SW480 (cell line): ENCODE measurements around the gene STOM.

Source experiments
- DNase-seq: peaks from one replicate; pipeline ENCODE4 v3.0.0-alpha.2; 2016; ENCODE audit warnings: low spot score

Gene STOM

DNA sequence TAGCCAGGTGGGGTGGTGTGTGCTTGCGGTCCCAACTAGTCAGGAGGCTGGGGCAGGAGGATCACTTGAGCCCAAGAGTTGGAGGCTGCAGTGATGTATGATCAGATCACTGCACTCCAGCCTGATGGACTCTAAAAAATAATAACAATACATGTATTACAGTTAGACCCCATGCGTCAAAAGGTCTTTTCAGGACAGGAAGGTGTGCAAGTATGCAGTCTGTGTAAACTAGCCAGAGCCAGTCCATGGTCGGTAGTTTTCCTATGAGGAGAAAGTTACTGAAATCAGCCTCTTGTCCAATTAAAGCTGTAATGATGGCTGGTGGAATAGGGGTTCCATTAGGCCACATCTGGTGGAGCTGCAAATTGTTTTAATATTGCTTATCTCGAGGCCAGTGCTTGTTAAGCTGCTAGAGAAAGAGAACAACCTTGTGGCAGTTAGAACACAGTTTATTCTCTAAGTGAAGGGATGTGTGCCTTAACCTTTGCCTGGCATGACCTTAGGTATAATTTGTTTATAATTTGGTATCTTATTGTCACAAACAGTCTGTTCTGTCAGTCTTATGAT lies 1.5 kb upstream of the STOM start:
- DNase-seq, result no peak

DNA sequence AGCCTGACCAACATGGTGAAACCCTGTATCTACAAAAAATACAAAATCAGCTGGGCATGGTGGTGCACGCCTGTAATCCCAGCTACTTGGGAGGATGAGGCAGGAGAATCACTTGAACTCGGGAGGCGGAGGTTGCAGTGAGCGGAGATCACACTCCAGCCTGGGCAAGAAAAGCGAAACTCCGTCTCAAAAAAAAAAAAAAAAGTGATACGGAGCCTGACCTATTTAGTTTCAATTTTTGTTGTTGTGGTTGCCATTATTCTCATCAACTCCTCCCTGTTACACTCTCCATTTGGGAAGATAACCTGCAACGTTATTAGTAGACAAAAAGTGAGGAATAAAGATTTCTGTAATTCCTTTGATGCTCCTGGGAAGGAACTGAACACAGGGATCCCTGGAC lies 1.3 kb downstream of the STOM start:
- DNase-seq, result no peak

DNA sequence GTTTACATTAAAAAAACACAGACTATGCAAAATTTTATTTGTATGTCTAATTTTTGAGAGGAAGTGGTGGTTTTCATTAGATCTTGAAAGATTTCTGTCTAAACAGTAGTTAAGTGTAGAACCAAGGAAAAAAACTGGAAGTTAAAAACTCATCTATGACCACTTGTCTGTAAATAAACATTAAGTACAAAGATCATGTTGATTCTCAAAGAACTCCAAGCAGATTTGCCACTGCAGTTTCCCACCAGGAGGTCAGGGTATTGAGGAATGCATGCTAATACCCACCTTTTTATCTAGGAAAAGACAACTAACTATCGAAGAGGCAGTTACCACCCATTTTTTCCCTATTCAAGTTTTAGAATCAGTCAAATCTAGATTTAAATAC lies 1.9 kb downstream of the STOM start:
- DNase-seq, result no peak

DNA sequence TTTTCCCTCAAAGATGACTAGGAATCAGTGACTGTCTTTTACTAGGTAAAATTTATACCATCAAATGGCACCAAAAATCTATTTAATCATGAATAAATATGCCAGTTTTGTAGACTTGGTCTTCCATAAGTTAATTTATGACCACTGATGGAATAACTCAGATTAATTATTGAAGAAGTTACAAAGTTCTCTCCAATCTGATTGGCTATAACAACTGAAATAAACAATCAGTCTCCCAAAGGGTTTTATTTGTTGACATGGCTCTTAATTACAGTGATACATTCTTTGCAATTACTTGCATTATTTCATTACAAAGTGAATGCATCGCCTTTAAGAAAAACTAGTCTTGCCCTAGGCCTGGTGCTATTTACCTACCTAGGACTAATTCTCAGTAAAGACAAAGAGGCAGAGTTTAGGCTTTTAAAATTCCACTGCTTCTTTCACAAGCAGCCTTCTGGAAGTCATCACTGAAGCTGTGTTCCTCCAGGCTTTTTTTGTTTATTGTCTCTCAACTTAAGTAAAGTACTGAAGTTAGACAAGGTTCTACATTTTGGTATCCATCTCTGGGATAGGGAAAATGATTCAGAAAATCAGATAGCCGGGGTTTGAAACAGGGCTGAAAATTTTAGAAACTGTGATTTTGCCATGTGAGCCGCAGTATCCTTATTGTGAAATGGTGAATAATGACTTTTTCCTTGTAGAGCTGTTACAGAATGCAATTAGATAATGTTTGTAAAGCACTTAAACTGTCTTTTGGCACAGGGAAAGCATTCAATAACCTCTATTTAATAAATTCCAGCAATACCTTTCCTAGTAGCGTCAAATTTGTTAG lies 2.5 kb downstream of the STOM start:
- no peak for DNase-seq

DNA sequence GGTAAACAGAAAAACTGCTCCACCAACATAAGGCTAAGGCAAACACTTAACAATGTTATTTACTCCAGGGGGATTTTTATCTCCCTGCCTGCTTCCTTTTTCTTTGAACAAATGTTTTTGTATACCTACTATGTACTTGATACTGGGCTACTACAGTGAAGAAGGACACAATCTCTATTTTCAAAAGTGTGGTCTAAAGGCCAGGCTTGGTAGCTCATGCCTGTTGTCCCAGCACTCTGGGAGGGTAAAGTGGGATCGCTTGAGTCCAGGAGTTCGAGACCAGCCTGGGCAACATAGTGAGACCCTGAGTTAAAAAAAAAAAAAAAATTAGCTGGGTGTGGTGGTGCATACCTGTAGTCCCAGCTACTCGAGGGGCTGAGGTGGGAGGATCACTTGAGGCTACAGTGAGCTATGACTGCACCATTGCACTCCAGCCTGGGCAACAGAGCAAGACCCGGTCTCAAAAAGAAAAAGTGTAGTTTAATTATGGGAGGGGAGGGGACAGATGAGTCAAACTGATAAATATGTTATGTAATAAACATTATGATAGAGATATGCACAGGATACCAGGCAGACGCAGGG lies 3.3 kb downstream of the STOM start:
- no peak for DNase-seq

DNA sequence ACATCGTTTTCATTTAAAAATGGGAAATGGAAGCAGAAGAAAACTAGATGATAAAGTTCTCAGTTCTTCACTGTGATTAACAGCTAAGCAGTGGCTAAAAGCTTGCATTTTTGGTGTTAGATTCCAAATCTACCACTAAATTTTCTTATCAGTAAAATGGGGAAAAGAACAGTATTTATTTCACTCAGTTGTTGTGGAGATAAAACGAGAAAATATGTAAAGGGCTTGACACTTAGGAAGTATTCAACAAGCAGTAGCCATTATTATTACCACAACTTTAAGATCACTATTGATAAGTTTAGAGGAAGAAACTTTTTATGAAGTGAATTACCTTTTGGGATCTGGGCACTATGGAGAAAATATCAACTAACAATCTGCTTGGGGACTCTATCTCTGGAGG lies 4.5 kb downstream of the STOM start:
- DNase-seq, result no peak

DNA sequence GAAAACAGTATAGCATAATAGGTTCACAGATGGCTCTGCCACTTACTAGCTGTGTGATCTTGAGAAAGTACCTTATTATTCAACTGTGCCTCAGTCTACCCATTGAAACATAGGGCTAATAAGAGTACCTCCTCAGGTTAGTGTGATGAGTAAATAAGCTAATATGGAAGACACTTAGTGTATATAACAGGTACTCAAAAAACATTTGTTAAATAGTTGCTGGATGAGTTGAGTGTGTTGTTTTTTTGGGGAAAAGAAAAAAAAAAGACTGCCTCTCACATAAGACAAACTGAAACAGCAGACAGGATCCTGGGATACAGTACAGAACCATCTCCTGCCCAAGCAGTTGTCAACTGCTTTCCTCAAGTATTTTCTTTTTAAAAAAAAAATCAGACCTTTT lies 5.2 kb downstream of the STOM start:
- no peak for DNase-seq

DNA sequence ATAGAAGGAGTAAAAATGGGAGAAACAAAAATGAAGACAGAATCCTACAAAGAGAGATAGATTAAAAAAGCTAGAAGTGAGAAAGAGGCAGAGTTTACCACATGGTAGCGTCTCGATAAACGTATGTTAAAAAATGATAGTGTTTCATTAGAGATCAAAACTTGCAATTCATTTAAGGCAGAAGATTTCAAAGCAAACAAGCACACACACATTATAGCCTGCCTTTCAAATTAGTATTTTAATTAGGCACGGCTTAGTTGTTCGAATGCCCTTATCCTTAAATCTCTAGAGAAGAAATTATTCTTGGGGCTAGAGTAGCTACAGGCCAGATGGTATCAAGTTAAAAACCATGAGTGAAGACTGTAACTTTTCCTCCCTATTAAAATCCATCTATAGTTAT lies 6.0 kb downstream of the STOM start:
- DNase-seq, result no peak

DNA sequence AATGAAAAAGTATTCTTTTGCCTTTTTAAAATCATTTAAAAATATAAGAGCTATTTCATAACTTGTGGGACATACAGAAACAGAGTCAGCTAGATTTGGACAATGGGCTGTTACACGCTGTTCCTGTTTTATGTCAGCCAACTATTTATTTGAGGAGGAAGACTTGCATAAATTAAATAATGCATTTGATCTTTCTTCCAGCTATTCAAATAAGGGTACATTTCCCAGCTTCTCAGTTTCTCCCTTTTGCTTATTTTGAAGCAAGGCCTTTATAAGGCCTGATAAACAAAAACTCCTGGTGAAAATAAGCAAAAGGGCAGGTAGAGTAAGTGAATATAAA lies 6.5 kb downstream of the STOM start:
- no peak for DNase-seq

DNA sequence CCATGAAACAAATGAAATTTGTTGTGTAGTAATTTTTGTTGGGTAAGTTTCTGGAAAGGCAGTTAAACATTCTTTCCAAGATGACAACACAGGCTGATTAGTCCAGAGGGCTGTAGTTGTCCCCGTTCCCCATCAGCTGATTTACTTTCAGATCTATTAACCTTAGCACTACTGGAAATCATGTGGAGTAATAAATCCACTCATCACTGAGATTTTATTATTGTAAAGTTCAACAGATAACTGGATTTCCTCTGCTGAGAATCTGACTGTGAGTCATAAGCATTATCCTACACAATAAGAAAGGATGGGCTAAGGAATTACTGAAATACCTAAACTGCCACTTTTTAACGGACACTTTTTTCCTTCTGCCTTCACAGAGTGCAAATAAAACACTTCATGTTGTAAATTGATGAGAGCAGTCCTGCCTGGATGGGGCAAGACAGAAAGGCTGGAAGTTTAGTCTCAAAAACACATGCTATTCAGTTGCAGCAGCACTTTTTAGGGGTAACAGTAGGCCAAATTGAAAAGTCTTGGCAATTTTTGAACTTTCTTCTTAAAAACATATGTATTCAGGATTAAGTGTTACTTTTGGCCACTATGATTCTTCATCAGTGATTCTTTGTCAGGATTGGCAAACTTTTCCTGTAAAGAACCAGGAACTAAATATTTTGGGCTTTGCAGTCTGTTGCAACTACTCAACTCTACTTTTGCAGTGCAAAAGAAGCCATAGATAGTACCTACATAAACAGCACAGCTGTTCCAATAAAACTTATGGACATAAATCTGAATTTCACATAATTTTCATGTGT lies 7.0 kb downstream of the STOM start:
- no peak for DNase-seq

DNA sequence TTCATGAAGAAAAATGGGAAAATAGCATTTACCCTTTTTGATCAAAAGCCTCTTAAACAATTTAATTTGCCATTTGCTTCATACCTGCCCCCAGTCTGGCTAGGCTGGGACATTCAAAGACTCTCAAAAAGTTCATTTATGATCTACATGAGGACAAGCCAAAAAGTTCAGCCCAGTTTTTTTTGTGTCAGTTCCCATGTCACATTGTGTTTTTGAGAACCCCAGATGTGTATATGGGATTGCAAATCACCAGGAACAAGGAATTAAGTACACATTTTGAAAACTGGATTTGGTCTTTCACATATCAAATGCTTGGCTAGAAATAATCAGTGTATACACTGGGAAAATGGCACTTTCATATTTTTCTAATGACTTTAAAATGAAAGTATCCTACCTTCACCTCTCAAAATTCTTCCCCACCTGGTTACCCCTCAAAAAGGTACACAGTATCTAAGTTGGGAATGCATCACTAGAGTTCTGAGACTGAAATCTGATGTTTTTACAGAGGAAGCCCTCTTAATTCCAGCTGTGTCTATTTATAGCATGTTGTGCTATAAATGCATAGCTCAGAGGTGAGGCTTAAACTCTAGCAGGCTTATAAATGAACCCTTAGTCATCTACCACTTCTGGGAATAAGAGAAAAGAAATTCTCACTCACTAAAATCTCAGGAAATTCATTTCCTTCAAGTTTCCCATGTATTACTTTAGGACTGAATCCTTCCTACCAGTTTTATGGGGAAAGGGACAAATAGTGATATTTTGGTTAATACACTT lies 9.3 kb downstream of the STOM start:
- DNase-seq, result no peak

DNA sequence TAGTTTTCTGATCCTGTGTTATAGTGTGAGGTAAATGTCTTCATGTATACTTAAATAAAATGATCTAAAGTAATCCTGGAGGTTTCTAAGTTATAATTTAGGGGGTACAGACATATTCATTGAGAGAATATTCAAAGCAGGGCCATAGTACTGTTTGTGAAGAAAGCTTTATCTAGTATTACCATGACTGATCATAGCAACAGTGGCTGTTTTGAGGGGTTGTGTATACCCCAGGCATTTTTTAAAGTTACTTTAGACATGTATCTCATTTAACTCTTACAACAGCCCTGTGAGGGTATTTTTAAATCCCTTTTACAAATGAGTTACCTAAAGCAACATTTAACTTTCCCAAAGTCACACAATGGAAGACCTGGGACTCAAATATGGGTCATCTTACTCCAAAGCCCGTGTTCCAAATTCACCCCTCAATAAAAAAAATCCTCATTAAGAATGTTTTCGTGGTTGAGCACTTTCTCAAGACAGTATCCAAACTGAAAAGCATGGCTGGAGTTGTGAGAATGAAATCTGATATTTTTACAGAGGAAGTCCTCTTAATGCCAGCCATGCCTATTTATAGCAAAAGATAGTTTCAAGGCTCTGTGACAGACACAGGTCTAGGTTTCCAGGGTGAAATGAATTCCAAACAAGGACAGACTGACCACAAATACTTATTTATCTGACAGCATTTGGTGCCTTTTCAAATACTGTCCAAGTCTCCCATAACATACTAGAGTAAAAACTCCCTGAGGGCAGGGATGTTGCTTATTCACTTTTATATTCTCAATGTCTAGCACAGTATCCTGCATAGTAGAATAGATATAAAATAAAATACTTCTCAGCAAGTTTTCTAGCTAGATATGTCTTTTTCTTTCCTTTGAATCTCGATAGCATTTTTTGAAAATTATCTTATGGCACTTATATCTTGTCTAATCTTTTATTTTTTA lies 10.4 kb downstream of the STOM start:
- no peak for DNase-seq

DNA sequence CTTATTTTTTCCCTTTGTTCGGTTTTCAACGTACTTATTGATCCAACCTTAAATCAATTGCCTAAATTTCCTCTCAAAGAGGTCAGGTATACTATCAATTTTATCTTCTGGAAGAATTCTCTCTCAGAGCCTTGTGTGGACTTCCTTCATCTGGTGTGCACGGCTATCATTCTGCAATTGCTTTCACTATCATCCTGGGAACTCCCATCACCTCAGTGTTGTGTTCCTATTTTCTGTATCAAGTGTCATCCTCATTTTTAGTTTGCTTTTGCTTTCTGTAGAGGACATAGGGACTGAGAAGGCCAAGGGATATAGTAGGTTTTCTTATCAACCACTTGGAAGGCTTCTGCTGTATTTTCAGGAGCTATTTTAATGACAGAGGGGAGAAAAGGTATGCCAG lies 11.3 kb downstream of the STOM start:
- no peak for DNase-seq

DNA sequence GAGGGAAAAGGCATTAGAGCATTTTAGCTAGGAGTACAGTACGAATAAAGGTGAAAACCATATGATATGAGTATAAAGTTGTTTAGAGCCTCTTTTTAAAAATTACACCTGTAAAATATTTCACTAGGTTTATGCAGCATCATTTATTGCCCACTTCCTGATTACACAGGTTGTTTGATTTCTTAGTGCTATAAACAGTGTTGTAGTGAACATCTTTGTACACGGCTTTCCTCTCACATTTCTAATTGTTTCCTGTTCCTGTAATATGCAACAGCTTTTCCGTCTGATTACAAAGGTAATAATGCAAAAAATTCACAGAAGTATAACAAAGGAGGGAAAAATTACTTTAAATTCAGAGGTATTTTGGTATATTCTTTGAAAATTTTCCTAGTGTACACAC lies 13.0 kb downstream of the STOM start:
- DNase-seq, result no peak

DNA sequence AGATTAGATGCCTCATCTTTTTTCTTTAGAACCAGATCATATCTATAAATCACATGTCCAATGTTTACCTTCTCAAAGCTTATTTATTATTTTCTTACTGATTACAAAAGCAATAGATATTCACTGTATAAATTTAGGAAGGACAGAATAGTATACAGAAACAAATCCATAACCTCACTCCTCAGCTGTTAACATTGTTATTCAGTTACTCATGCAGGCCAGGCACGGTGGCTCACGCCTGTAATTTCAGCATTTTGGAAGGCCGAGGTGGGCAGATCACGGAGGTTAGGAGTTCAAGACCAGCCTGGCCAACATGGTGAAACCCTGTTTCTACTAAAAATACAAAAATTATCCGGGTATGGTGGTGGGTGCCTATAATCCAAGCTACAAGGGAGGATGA lies 15.3 kb downstream of the STOM start:
- no peak for DNase-seq

DNA sequence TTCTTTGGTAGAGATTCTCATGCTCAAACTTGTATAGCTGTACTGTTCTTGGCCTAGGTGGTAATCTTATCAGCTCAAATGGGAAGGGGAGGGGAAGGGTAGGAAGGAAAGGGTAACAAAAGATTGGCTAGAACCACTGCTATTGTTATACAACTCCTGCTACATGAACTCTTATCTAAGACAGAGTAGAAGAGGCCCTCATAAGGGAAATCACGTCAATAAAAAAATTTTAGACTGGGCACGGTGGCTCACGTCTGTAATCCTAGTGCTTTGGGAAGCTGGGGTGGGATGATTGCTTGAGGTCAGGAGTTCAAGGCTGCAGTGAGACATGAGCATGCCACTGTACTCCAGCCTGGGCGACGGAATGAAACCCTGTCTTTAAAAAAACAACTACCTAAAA lies 15.9 kb downstream of the STOM start:
- no peak for DNase-seq

DNA sequence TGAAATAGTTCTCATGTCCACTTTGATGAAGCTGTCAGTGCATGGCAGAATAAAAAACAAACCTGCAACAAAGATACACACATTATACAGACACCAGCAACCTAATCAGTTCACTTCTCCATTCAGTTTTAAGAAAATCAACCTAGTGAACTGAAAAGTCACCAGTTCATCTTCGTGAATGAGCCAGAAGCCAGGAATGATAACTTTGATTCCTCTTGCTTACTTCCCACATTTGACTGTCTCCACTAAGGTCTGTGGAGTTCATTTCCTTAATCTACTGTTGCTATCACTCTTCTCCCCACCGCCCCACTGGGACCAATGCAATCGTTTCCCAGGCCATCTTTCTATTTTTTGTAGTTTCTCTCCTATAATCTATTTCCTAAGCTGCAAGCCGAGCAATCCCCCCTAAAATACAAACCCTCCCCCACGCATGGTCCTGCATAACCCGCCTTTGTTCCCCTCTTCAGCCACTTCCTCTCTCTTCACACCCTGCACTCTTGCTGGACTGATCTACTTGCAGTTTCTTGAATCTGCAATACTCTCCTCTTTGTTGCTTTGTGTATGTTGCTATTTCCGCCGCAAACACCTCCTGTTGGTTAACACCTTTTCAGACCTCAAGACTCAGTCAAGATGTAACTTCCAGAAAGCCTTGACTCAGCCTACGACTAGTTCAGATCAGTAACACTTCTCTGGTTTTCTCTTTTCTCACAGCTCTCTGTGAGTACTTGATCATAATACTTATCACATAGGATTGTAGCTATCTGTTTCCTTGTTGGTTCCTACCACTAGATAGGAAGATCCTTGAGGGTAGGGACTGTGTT lies 16.6 kb downstream of the STOM start:
- DNase-seq, result no peak

DNA sequence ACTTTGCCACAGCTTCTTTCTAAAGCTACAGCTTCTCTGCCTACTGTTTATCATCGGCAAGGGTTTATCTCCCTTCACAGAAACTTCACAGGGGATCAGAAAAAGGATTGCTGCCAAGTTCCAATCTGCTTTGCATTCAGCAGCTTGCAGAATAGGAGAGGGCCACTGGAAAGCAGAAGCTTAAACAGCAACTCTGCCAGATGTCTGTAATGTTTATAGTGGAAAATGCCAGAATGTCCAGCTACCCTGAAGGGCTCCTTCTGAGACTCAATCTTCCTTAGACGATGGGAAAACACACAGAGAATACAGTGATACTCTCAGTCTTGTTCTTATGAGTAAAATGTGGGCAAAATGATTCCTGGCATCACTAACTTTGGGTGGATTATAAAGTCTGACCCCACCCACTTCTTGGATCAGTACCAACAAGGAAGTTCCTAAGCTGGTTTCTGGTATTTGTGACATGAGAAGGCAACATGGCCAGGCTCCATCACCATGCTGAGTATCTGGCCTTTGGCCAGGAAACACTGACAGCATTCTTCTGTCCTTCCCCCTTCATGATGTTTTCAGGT lies 19.0 kb downstream of the STOM start:
- DNase-seq, result no peak

DNA sequence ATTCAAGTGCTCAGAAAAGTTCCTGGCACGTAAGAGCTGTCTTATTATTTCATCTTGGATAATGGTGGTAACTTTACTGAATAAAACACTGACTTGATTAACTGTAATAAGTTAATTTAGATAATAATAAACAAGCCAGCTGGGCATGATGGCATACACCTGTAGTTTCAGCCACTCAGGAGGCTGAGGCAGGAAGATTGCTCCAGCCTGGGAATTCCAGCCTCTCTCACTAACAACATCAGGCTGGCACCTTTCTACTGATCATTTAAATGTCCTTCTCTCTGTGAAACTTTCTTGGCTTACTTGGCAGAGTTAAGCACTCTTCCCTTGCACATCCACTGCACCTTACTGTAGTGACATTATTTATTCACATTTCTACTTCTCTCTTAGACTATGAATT lies 20.0 kb downstream of the STOM start:
- no peak for DNase-seq

DNA sequence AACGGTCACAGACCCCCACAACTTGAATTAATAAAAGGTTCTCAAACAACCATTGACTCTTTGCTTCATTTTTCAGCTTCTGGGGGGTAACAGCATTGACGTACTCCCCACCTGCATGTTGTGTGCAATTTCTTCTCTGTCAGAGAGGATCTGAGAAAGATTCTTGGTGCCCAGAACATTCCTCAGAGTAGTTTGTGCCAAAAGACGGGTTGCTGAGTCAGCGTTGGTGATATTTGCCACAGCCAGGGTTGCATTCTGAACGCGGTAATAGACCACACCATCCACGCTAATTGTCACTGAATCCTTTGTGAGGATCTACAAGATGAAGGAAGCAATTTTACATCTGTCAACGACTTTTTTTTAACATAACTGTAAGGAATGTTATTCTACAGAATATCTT lies 21.0 kb downstream of the STOM start:
- DNase-seq, result no peak
